ENCODE measurements around the gene CGB8.
"Not testable (repeated sequence)": the region's sequence is repeated elsewhere in the genome, so short reads cannot be mapped to it uniquely, and the experiment has no call there.

Gene CGB8
- total RNA-seq = 0 reads per million in 2 donors

GRCh38 chr19:49049011-49049410 lies at the start of gene CGB8:
TSS of gene CGB8 (minus strand) at chr19:49049111. CDS start at chr19:49048739, 372 bp downstream.
- DNase-seq = not testable (repeated sequence)

- no peak for DNase-seq
Measured at GRCh38 chr19:49097453-49098288, 48.8 kb upstream of the CGB8 start.

DNA sequence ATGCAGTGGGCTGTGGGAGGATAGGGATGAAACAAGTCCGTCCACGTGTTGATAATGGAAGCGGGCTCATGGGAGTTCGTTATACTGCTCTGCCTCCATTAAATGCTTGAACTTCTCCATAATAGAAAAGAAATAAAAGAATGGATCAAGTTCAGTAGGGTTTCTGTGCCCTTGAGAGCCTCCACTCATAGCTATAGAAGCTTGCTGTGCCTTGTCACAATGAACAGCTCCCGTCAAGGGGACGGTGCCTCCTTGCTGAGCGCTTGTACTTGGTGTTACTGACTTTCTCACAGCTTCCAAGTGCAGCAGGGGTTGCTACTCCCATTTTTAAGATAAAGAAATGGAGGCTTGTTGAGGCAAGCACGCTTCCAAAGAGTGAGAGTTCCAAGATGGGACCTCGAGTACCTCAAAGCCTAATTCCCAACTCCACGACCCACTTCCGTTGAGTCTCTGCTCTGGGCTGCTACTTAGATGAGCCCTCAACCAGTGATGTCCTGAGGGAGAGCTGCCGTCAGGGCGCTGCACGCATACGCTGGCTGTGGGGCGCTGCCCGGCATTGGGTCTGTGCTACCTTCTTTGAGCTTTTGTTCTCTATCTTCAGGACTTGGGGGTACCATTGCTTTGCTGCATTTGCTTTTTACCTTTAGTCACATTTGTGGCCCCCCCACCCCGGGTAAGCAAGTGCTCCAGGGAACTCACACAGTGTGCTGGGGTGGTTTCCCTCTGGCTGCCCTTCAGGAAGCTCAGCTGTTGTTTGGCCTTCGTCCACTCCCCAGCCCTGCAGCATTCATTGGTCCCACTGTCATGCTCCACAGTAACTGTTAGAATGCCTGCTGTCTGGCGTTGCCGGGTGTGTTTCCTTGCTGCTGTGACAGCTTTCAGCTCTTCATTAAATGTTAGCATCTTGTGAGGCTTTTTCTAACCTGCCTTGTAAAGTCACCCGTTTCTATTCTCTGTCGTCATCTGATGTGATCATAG lies 45.9 kb upstream of the CGB8 start:
- DNase-seq = no peak

GRCh38 chr19:49092686-49093085 lies 43.8 kb upstream of the CGB8 start:
- DNase-seq = no peak

DNA sequence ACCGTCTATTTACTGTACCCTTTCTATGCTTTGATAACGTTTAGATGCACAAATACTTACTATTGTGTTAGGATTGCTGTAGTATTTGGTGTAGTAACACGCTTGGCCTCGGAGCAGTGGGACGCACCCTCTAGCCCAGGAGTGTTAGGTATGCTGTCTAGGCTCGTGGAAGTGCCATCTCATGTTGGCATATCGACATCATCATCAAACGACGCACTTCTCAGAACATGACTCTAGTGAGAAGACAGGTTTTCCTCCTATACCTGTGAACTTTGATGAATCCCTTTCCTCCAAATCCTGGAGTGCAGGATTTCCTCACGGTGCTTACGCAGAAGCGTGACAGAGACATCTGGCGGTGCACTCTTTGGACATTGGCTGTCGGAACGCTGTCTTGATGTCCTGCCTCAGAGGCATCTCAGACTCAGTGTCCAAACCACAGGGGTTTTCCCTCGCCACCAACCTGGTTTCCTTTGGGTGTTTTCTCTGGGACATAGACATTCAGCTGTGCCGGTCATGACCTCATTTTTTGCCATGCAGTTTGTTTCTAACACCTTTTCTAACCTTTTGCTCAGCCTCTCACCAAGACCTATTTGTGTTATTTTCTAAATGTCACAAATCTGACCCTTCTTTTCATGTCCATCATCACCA lies 42.6 kb upstream of the CGB8 start:
- DNase-seq = no peak

GRCh38 chr19:49086296-49086695 lies 37.4 kb upstream of the CGB8 start:
- no peak for DNase-seq

- no peak for DNase-seq
Measured at GRCh38 chr19:49085868-49086232, 36.9 kb upstream of the CGB8 start.

- DNase-seq = peak; percentile 100
Measured at GRCh38 chr19:49085020-49085867, 36.3 kb upstream of the CGB8 start, which contains the start of gene SNRNP70. TSS of gene SNRNP70 (plus strand) at chr19:49085451. CDS start at chr19:49086415, 964 bp downstream.

- no peak for DNase-seq
Measured at GRCh38 chr19:49084206-49085019, 35.5 kb upstream of the CGB8 start.

DNA sequence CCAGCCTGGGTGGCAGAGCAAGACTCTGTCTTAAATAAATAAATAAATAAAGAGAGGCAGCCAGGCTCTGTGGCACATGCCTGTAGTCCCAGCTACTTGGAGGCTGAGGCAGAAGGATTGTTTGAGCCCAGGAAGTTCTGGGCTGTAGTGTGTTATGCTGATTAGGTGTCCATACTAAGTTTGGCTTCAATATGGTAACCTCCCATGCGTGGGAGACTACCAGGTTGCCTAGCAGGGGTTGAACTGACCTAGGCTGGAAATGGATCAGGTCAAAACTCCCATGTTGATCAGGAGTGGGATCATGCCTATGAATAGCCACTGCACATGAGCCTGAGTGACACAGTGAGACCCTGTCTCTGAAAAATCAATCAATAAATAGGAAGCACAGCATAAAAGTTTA lies 32.4 kb upstream of the CGB8 start:
- no peak for DNase-seq

- no peak for DNase-seq
Measured at GRCh38 chr19:49080392-49080791, 31.5 kb upstream of the CGB8 start.

- DNase-seq = not testable (repeated sequence)
Measured at GRCh38 chr19:49074869-49075268, 26.0 kb upstream of the CGB8 start.

GRCh38 chr19:49073514-49074378 lies 24.8 kb upstream of the CGB8 start:
- no peak for DNase-seq

DNA sequence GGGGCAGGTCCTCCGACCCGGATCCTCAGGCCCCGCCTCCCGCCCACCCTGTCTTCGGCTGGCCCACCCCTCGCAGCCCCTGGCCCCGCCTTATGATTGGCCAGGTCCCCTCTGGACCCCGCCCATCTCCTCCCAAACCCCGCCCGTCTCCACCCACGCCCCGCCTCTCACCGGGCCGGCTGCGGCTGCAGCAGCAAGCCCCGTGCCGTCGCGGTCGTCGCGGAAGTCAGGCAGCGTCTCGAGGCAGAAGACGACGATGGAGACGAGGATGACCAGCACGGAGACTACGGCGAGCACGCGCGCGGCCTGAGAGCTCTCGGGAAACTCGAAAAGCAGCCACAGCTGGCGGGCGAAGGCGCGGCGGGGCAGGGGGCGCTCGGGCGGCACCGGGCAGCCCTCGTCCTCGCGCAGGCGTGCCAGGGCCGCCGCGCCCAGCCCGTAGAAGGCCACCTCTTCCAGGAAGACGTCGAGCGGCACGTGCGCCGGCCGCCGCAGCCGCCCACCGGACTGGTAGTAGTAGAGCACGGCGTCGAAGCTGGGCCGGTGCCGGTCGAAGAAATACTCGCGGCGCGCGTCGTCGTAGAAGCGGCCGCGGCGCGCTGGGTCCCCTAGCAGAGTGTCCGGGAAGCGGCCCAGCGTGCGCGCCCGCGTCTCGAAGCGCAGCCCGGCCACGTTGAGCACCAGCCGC lies 23.1 kb upstream of the CGB8 start:
- no peak for DNase-seq

DNA sequence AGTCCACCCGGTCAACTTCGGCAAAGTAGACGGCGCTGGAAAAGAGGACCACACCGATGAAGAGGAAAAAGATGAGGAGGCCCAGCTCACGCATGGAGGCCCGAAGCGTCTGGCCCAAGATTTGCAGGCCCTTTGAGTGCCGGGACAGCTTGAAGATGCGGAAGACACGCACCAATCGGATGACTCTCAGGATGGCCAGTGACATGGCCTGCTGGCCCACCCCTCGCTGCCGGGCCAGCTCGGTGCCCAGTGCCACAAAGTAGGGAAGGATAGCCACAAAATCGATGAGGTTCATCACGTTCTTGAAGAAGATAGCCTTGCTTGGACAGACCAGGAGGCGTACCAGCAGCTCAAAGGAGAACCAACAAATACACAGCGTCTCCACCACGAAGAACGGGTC lies 21.5 kb upstream of the CGB8 start:
- no peak for DNase-seq

DNA sequence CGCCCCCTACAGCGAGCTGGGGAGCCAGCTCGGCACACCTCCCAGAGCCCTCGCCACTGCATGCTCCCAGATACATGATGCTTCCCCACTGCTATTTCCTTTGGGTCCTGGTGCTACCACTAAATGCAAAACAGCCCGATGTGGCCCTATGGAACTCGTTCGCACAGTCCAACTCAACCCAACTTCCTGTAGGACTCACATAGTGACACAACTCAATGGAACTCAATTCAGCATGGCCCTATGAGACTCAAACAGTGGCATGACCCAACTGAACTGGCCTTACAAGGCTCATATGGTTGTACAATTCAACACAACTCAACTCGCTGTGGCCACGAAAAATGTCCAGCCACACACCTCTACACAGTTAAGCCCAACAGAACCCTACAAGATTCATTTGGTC lies 20.1 kb upstream of the CGB8 start:
- DNase-seq = no peak

GRCh38 chr19:49067554-49067953 lies 18.6 kb upstream of the CGB8 start:
- no peak for DNase-seq

- no peak for DNase-seq
Measured at GRCh38 chr19:49065905-49066512, 17.1 kb upstream of the CGB8 start.

Measured in activated gamma-delta T cell (primary cell).